ENCODE data around the gene BTF3. TPM values are rescaled to one million over a fixed set of nuclear protein-coding genes. Genes with fewer than 3 reads are reported as not detected.

The BTF3 gene
- total and polyA plus RNA-seq, 2 of the 8 experiments (the other 6 are each of a cell fraction or from before 2014, with no cell fraction given) = 396 to 754 TPM

GRCh38 chr5:73519531-73520283, 21.5 kb downstream of the BTF3 start:
- peak overlapping the region in 1 of 2 experiments; percentile 53; a peak in 3 of 4 replicates for H3K4me2 ChIP-seq (ENCODE audit: insufficient read depth in 1 of 2, low read depth in 2 of 2, low read length in 2 of 2)
- TF ChIP-seq JUND (IDR thresholded peaks at IDR 0.05; ENCODE audit: low read length) (no peak), CHD2 (IDR thresholded peaks at IDR 0.05; ENCODE audit: low read length) (no peak), MAFK (IDR thresholded peaks at IDR 0.05; ENCODE audit: low read depth, low read length) (no peak), ATF3 (IDR thresholded peaks at IDR 0.05; ENCODE audit: insufficient read depth, low read depth, low read length) (0 out of 2 replicates have a peak, but pooled peaks have one; percentile 1), YY1 (IDR thresholded peaks at IDR 0.05; ENCODE audit: low read depth, low read length) (0 out of 2 replicates have a peak, but pooled peaks have one; percentile 13), CTBP2 (IDR thresholded peaks at IDR 0.05; ENCODE audit: borderline replicate concordance, insufficient read depth, insufficient read length, low read length) (no peak), CBX5 (IDR thresholded peaks at IDR 0.05; ENCODE audit: low read depth, low read length) (no peak), SP1 (IDR thresholded peaks at IDR 0.05; ENCODE audit: low read depth, low read length) (no peak), RBBP5 (IDR thresholded peaks at IDR 0.05; ENCODE audit: borderline replicate concordance, low read depth, low read length) (no peak), MAX (IDR thresholded peaks at IDR 0.05) (peak; percentile 33; the same call in 1 of the 2 replicates), POLR2AphosphoS5 (IDR thresholded peaks at IDR 0.05; ENCODE audit: low read depth, low read length) (no peak), TCF12 (IDR thresholded peaks at IDR 0.05; ENCODE audit: low read depth, low read length) (0 out of 2 replicates have a peak, but pooled peaks have one; percentile 17)

More at GRCh38 chr5:73519531-73520283, 21.5 kb downstream of the BTF3 start:
- ChIA-PET CTCF (ENCODE audit: partially characterized antibody) (interaction anchor here (0.5 to 4.5 kb wide), 22 partner anchors 9 to 949 kb away, joined by 3 to 91 read pairs (median 4); partner anchors contain the start of gene BTF3), POLR2A (ENCODE audit: partially characterized antibody) (interaction anchor here (0.5 to 1.8 kb wide), 8 partner anchors 10 to 66 kb away, joined by 3 to 8 read pairs (median 4); partner anchors contain the start of genes ANKRA2, BTF3 and UTP15)
- H3K79me2 ChIP-seq (ENCODE audit: control insufficient read depth in 1 of 2, insufficient read depth in 2 of 2, low read length in 2 of 2) = no peaks in the 10 kb centered on the region
- no peak overlapping the region for H2BK120ac ChIP-seq (replicated peaks; ENCODE audit: low read depth, low read length)
- H4K20me1 ChIP-seq (replicated peaks in 1 of 2; ENCODE audit: control insufficient read depth in 1 of 2, insufficient read depth in 2 of 2, low read length in 2 of 2) = no peaks in the 10 kb centered on the region
- no peak overlapping the region for H2BK20ac ChIP-seq (ENCODE audit: low read length)
- H3K23ac ChIP-seq (ENCODE audit: insufficient read length) = no peak overlapping the region
- no peaks in the 10 kb centered on the region for H3K36me3 ChIP-seq (ENCODE audit: control insufficient read depth in 2 of 4, insufficient read depth in 4 of 4, low read length in 3 of 4)
- WGBS, 2 experiments (ENCODE audit: extremely low coverage in 1 of 2, insufficient coverage in 1 of 2, insufficient read length in 1 of 2, insufficient replicate concordance in 2 of 2, low coverage in 1 of 2, low lambda C conversion rate in 2 of 2, missing lambda C conversion rate in 1 of 2) = 26% methylated on average over 16 of the region's 16 CpGs; no CpG with 5 or more reads in 1 of the 2 experiments
- H3K14ac ChIP-seq (ENCODE audit: insufficient read length) = no peak overlapping the region
- H3K9ac ChIP-seq (replicated peaks in 1 of 4; ENCODE audit: extremely low read depth in 1 of 4, low read depth in 3 of 4, low read length in 3 of 4) = no peak overlapping the region
- H3K23me2 ChIP-seq (ENCODE audit: low read depth, low read length) = no peaks in the 10 kb centered on the region
- H3K56ac ChIP-seq (replicated peaks; ENCODE audit: insufficient read length, low read depth, low read length) = no peak overlapping the region
- no peak overlapping the region for H3K18ac ChIP-seq (ENCODE audit: extremely low read depth, low read length)
- H2AFZ ChIP-seq (ENCODE audit: low read length) = peak overlapping the region; percentile 81; the same call in 1 of the 2 replicates
- H2AK5ac ChIP-seq (ENCODE audit: low read depth, low read length) = no peak overlapping the region
- H3K4ac ChIP-seq (replicated peaks; ENCODE audit: insufficient read length, low read depth, low read length) = no peak overlapping the region
- H3K4me3 ChIP-seq (ENCODE audit: extremely low read depth in 1 of 4, insufficient read depth in 2 of 4, low read depth in 3 of 4, low read length in 4 of 4) = 0 out of 8 replicates have a peak overlapping the region, but pooled peaks of 1 of the 4 experiments have one; percentile 3
- no peak overlapping the region for H4K5ac ChIP-seq (ENCODE audit: insufficient read length, low read depth, low read length)
- H3K27ac ChIP-seq (ENCODE audit: low read depth, low read length) = no peak overlapping the region
- H4K8ac ChIP-seq (ENCODE audit: extremely low read depth, insufficient read depth, low read length) = no peak overlapping the region
- no peak overlapping the region for H2BK12ac ChIP-seq (ENCODE audit: low read depth, low read length)
- no peak overlapping the region for H4K91ac ChIP-seq (replicated peaks; ENCODE audit: insufficient read length, low read length)
- H3K79me1 ChIP-seq (ENCODE audit: low read depth, low read length) = no peaks in the 10 kb centered on the region
- H2BK15ac ChIP-seq (ENCODE audit: low read length) = no peak overlapping the region
- no peaks in the 10 kb centered on the region for H3K9me3 ChIP-seq (ENCODE audit: insufficient read depth in 2 of 2, low read depth in 1 of 2, low read length in 1 of 2)
- no peaks in the 10 kb centered on the region for H3K4me1 ChIP-seq (replicated peaks in 1 of 4; ENCODE audit: control insufficient read depth in 3 of 4, insufficient read depth in 4 of 4, low read length in 3 of 4)
- no peak overlapping the region for H2BK5ac ChIP-seq (ENCODE audit: low read depth, low read length)
- peak; percentile 63 to 79 for DNase-seq (ENCODE audit: low read depth in 1 of 2, low spot score in 2 of 2)
- H3K27me3 ChIP-seq (replicated peaks in 1 of 4; ENCODE audit: control insufficient read depth in 3 of 4, extremely low read depth in 1 of 4, insufficient read depth in 3 of 4, low read length in 3 of 4) = no peaks in the 10 kb centered on the region
- FAIRE-seq = peak; percentile 93
